ENCODE data around the gene GIMAP5. TPM values are rescaled to one million over a fixed set of nuclear protein-coding genes. Genes with fewer than 3 reads are reported as not detected.

Gene GIMAP5
- polyA plus RNA-seq (ENCODE audit: insufficient read length in 4 of 4): 1 to 10 TPM; 3.2 to 7.0 (median 3.9) TPM

- no peak for DNase-seq (ENCODE audit: low read depth in 4 of 4, low spot score in 3 of 4)
Observed at GRCh38 chr7:150737265-150738055, at the start of gene GIMAP5. Gene GIMAP5, plus strand, starts transcription at chr7:150737418. Its CDS starts 3,467 bp downstream, at chr7:150740885.

GRCh38 chr7:150688630-150689029, 48.6 kb upstream of the GIMAP5 start:
- DNase-seq (ENCODE audit: low read depth in 4 of 4, low spot score in 3 of 4): no peak

- DNase-seq (ENCODE audit: low read depth in 4 of 4, low spot score in 3 of 4): no peak
Observed at GRCh38 chr7:150695654-150696053, 41.6 kb upstream of the GIMAP5 start.

DNA sequence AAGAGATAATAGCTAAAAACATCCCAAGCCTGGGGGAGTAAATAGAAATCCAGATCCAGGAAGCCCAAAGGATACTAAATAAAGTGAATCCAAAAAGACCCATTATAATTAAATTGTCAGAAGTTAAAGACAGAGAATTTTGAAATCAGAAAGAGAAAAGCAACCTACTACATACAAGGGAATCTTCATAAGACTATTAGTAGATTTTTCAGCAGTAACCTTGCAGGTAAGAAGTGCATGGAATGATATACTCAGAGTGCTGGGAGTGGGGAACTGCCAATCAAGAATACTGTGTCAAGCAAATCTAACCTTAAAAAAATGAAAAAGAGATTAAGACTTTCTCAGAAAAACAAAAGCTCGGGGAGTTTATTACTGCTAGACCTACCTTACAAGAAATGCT, 34.0 kb upstream of the GIMAP5 start:
- no peak for DNase-seq (ENCODE audit: low read depth in 4 of 4, low spot score in 3 of 4)

GRCh38 chr7:150715293-150715692, 21.9 kb upstream of the GIMAP5 start:
- no peak for DNase-seq (ENCODE audit: low read depth in 4 of 4, low spot score in 3 of 4)

GRCh38 chr7:150715738-150716137, 21.5 kb upstream of the GIMAP5 start:
- no peak for DNase-seq (ENCODE audit: low read depth in 4 of 4, low spot score in 3 of 4)

DNA sequence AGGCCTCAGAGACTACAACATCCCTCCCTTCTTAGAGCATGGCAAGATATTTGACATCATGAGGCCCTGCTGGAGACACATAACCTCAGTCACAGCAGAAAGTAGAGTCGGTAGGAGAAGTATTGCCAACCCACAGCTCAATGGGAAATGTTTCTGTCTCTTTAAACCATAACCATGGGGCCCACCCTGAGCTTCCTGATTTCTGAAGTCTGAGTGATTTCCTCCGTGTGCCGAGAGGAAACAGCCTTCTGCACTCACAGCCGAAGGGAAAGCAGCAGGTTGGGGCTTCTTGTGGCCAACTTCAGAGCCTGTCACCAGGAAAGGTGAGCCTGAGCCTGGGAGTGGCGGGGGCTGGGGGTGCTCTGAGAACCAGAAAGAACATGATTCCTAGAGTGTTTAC, 20.9 kb upstream of the GIMAP5 start, which contains the start of gene GIMAP1:
Gene GIMAP1 (plus strand): TSS at position 246 of the 400 bp plus-strand sequence. CDS start 2,435 bp downstream, outside the sequence.
- DNase-seq (ENCODE audit: low read depth in 4 of 4, low spot score in 3 of 4): no peak

- no peak for DNase-seq (ENCODE audit: low read depth in 4 of 4, low spot score in 3 of 4)
Observed at GRCh38 chr7:150716939-150717338, 20.3 kb upstream of the GIMAP5 start.

DNA sequence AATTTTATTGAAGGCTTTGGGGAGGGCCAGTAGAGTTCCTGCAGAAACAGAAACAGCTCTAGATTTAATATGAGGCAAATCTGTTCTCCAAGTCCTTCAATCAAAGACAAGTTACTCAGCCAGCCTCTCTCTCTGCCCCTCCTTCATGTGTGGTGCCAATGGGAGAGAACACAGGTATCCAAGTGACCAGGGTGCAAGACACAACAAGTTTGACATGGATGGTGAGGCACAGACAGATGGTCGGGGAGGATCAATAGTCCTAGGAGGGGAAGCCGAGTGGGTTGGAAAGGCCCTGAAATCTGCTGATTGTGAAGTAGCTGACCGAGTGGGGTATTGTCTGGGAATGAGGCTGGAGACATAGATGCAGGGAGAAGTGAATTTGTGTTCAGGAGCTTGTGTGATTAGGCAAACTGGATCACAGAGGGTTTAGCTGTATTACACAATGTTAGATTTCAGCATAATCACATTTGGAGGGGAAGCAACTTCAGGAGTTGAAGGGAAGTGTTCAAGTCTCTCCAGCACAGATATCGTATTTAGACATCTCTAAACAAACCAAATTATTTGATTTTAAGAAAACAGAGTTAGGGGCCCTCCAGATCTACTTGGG, 19.3 kb upstream of the GIMAP5 start:
- DNase-seq (ENCODE audit: low read depth in 4 of 4, low spot score in 3 of 4): no peak

- no peak for DNase-seq (ENCODE audit: low read depth in 4 of 4, low spot score in 3 of 4)
Observed at GRCh38 chr7:150719436-150719835, 17.8 kb upstream of the GIMAP5 start.

GRCh38 chr7:150719960-150720891, 17.0 kb upstream of the GIMAP5 start:
- no peak for DNase-seq (ENCODE audit: low read depth in 4 of 4, low spot score in 3 of 4)

GRCh38 chr7:150721970-150722373, 15.2 kb upstream of the GIMAP5 start:
- no peak for DNase-seq (ENCODE audit: low read depth in 4 of 4, low spot score in 3 of 4)

GRCh38 chr7:150722431-150722931, 14.7 kb upstream of the GIMAP5 start:
- DNase-seq (ENCODE audit: low read depth in 4 of 4, low spot score in 3 of 4): no peak

GRCh38 chr7:150723467-150723866, 13.8 kb upstream of the GIMAP5 start:
- DNase-seq (ENCODE audit: low read depth in 4 of 4, low spot score in 3 of 4): no peak

DNA sequence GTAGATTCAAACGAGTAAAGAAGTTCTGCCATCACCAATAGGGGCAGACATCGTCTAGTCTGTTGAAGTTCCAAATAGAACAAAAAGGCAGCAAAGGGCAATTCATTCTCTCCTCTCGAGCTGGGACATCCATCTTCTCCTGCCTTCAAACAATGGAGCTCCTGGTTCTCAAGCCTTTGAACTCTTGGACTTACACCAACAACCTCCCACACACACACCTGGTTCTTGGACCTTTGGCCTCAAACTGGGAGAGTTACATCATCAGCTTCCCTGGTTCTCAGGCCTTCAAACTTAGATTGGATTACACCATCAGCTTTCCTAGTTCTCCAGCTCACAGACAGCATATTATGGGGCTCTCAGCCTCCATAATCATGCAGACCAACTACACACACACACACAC, 9.8 kb upstream of the GIMAP5 start:
- DNase-seq (ENCODE audit: low read depth in 4 of 4, low spot score in 3 of 4): no peak

GRCh38 chr7:150728011-150728410, 9.2 kb upstream of the GIMAP5 start:
- no peak for DNase-seq (ENCODE audit: low read depth in 4 of 4, low spot score in 3 of 4)

DNA sequence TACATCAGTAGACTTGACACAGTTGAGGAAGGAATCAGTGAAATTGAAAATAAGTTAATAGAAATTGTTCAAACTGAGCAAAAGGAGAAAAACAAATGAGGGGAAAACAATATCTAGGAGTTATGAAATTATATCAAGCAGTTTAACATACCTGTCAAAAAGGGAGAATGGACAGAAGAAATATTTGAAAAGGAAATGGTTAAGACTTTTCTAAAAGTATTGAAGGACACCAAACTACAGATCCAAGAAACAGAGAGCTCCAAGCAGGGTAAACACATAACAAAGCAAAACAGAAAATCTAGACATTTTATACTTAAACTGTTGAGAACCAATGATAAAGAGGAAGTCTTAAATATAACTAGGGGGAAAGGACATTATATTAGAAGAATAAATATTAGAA, 8.6 kb upstream of the GIMAP5 start:
- DNase-seq (ENCODE audit: low read depth in 4 of 4, low spot score in 3 of 4): no peak

- no peak for DNase-seq (ENCODE audit: low read depth in 4 of 4, low spot score in 3 of 4)
Observed at GRCh38 chr7:150731916-150732315, 5.3 kb upstream of the GIMAP5 start.

DNA sequence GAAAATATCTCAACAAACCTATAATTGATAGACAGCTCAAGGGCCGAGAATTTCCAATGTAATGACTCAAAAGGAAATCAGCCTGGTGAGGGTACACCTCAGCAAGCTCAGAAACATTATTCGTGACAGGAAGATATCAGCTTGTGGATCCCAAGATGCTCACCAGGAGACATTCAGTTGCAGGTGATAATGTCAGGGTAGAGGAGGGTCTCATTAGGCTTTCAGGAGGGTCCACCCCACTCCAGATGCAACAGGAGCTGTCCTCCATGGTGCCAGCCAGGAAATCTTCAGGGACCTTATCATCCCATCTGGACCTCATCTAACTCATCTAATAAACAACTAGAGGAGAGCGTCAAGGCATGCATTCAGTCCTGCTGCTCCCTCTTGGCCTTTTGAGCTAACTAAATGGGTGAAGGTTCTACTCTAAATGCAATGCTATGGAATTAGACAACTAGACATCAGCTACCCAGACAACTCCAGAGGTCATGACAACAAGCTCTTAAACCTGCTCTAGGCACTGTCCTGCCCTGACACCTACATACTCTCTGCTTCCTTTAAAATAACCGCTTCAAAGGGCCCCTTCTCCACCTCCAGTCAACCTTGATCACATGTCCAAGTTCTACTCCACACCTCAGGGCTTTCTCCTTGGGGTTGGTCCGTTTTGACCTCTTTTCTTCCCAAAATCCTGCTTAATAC, 4.3 kb upstream of the GIMAP5 start:
- no peak for DNase-seq (ENCODE audit: low read depth in 4 of 4, low spot score in 3 of 4)

- DNase-seq (ENCODE audit: low read depth in 4 of 4, low spot score in 3 of 4): no peak
Observed at GRCh38 chr7:150733482-150734095, 3.6 kb upstream of the GIMAP5 start.
